ENCODE results near the gene DKK2. TPM values are rescaled to one million over a fixed set of nuclear protein-coding genes. Genes with fewer than 3 reads are reported as not detected.

DKK2 gene
- total RNA-seq = not detected

GRCh38 chr4:107035819-107036583 is at the start of gene DKK2:
Gene DKK2 (minus strand): TSS chr4:107036313. CDS start chr4:107035591, 722 bp downstream.
- POLR2A ChIA-PET = no interaction called here

GRCh38 chr4:107077192-107077591 is 41.1 kb upstream of the DKK2 start:
- POLR2A ChIA-PET = no interaction called here
- CTCF ChIA-PET = interaction anchor here (0.6 kb wide), 1 partner anchor 18 kb away, joined by 3 read pairs; no protein-coding TSS in a partner anchor

More at GRCh38 chr4:107035819-107036583, at the start of gene DKK2:
- CTCF ChIA-PET = no interaction called here

GRCh38 chr4:107072836-107073736 is 37.0 kb upstream of the DKK2 start:
- ChIA-PET CTCF (no interaction called here), POLR2A (no interaction called here)

- ChIA-PET CTCF (no interaction called here), POLR2A (no interaction called here)
These were observed 35.0 kb upstream of the DKK2 start for GRCh38 chr4:107071108-107071507.

GRCh38 chr4:107069049-107069448 is 32.9 kb upstream of the DKK2 start:
- ChIA-PET POLR2A (no interaction called here), CTCF (no interaction called here)

- ChIA-PET POLR2A (no interaction called here), CTCF (no interaction called here)
These were observed 32.0 kb upstream of the DKK2 start for GRCh38 chr4:107068116-107068515.

- CTCF ChIA-PET = no interaction called here
- POLR2A ChIA-PET = no interaction called here
These were observed 30.5 kb upstream of the DKK2 start for GRCh38 chr4:107066621-107067020.

- POLR2A ChIA-PET = no interaction called here
- CTCF ChIA-PET = interaction anchor here (0.5 kb wide), 1 partner anchor 331 kb away, joined by 3 read pairs; no protein-coding TSS in a partner anchor
These were observed 29.1 kb upstream of the DKK2 start for GRCh38 chr4:107065201-107065600.

- ChIA-PET CTCF (no interaction called here), POLR2A (no interaction called here)
These were observed 24.3 kb upstream of the DKK2 start for GRCh38 chr4:107060388-107060787.

- POLR2A ChIA-PET = no interaction called here
- CTCF ChIA-PET = interaction anchor here (0.9 kb wide), 1 partner anchor 19 kb away, joined by 3 read pairs; no protein-coding TSS in a partner anchor
These were observed 22.7 kb upstream of the DKK2 start for GRCh38 chr4:107058828-107059227.

GRCh38 chr4:107050525-107051135 is 14.5 kb upstream of the DKK2 start:
- CTCF ChIA-PET = no interaction called here
- POLR2A ChIA-PET = no interaction called here

GRCh38 chr4:107046261-107046660 is 10.1 kb upstream of the DKK2 start:
- ChIA-PET POLR2A (no interaction called here), CTCF (no interaction called here)

GRCh38 chr4:107044170-107044569 is 8.1 kb upstream of the DKK2 start:
- CTCF ChIA-PET = no interaction called here
- POLR2A ChIA-PET = no interaction called here

- ChIA-PET POLR2A (no interaction called here), CTCF (no interaction called here)
These were observed 1.1 kb upstream of the DKK2 start for GRCh38 chr4:107037199-107037584.

GRCh38 chr4:107036584-107037198 is 578 bp upstream of the DKK2 start:
- POLR2A ChIA-PET = no interaction called here
- CTCF ChIA-PET = no interaction called here

- CTCF ChIA-PET = no interaction called here
- POLR2A ChIA-PET = no interaction called here
These were observed 906 bp downstream of the DKK2 start for GRCh38 chr4:107034996-107035818.

GRCh38 chr4:107034091-107034995 is 1.8 kb downstream of the DKK2 start:
- ChIA-PET POLR2A (no interaction called here), CTCF (no interaction called here)

- ChIA-PET CTCF (no interaction called here), POLR2A (no interaction called here)
These were observed 8.7 kb downstream of the DKK2 start for GRCh38 chr4:107027379-107027778.

GRCh38 chr4:107018344-107018735 is 17.8 kb downstream of the DKK2 start:
- POLR2A ChIA-PET = no interaction called here
- CTCF ChIA-PET = no interaction called here

Data from activated CD8-positive, alpha-beta memory T cell treated with anti-CD3 and anti-CD28 coated beads for 36 hours (primary cell).